ENCODE data around the gene GLYAT.

Gene GLYAT

GRCh38 chr11:58676563-58677135, 55.1 kb downstream of the GLYAT start:
- DNase-seq = no peak

DNA sequence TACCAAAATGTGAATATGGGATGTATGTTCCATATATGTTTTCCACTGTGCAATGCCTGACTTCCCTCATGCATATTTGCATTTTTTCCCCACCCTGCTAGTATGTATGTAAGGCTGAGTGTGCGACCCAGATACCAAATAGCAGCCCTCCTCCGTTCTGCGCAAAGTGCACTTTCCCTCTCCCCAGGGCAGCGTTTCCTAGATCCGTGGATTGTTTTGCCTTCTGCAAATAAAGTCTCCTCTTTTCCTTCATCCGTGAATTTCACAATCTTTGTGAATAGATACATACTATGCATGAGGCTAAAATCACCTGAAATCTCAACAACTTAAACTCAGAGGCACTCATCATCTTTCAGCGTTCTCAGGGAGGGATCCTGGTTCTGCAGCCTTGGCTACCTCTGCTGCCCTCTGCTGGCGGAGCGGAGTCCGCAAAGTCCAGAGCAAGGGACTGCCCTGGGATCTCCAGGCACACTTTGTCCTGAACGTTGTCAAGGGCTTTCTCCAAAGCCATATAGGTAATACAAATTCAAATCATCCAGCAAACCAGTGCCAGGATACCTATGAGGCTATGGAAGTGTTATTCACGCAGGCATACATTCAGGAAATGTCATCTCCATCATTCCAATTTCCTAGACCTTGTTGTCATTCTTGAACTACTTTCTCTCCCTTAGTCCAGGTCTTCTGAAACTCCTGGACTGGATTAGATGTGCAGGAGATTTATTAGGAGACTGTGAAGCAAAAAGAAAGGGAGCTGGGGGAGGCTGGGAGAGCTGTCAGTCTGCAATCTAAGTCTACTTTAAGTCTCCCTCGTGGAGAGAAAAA, 56.2 kb downstream of the GLYAT start:
- peak; percentile 40 for DNase-seq

- no peak for DNase-seq
Observed at GRCh38 chr11:58674609-58675008, 57.1 kb downstream of the GLYAT start.

DNA sequence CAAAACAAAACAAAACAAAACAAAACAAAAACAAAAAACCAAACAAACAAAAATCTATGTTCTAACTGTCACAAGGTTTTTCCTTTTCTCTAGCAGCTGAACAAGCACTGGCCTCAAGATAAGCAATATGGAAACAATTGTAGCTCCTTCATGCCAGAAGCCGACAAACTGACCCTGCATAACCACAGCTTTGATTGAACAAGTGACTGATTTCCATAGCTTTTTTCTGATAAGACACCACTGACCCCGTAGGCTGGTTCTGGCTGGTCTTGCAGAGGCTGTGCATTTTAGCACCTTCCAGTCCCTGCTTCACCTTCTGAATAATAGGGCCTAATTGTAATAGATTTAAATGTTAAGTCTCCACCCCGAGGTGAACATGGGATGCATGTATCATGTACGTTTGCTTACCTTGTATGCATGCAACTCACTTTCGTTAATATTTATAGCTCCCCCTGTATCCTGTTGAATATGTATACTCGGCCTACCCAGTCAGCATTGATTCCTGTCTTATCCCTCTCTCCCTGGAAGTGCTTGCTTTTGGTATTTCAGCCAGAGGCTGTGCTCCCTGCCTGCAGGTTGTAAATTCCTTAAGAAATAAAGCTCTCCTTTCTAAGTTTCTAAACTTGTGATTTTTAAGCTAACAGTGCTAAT, 59.6 kb downstream of the GLYAT start:
- DNase-seq = no peak

GRCh38 chr11:58659910-58660570, 71.7 kb downstream of the GLYAT start:
- DNase-seq = no peak

GRCh38 chr11:58659404-58659803, 72.3 kb downstream of the GLYAT start:
- DNase-seq = no peak

Measured in COR-L47 (cell line).